Stimulated activated CD8-positive, alpha-beta memory T cell treated with anti-CD3 and anti-CD28 coated beads, Interleukin-4, amount 100 ng/mL, for 24 hours (primary cell): ENCODE data around the gene NT5DC4.

Experiments used
- DNase-seq: peaks from one replicate; pipeline ENCODE4 v3.0.0-alpha.2; 2020; ENCODE audit warnings: low read depth

The NT5DC4 gene

GRCh38 chr2:112787294-112787693 lies 66.5 kb downstream of the NT5DC4 start:
- no peak for DNase-seq

- no peak for DNase-seq
These were observed 67.0 kb downstream of the NT5DC4 start for GRCh38 chr2:112787729-112788393.

DNA sequence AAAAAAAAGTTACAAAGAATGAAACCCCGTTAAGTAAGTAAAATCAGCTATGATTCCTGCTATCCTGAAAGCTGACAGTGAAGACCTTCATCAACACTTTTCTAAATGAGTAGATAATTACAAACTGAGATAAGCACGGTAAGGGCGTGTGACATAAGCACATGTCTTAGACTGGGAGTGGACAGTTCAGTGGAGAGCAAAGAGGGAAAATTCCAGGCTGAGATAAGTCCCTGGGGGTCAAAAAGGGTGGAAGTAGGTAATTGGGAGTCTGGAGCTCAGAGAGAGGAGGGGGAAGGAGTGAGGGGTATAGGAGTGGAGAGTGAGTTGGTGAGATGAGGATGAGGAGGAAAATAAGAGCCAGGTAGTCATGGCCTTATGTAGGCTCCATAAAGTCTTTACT lies 67.8 kb downstream of the NT5DC4 start:
- DNase-seq, result no peak
